Kidney epithelial cell (primary cell): Measurements from ENCODE around the gene SLAIN2. TPM values are rescaled to one million over a fixed set of nuclear protein-coding genes. Genes with fewer than 3 reads are reported as not detected.

Experiments
- DNase-seq: peaks from one replicate; pipeline ENCODE4 v3.0.0-alpha.2; 2010; ENCODE audit warnings: low read depth
- H3K27me3 ChIP-seq: 2 replicates; pipeline ENCODE4 v1.6.0; 2011; ENCODE audit warnings: low read length; ENCODE audit not compliant: control insufficient read depth, insufficient read depth
- H3K36me3 ChIP-seq: 2 replicates; pipeline ENCODE4 v1.5.1; 2011; ENCODE audit warnings: low read length; ENCODE audit not compliant: control insufficient read depth, insufficient read depth
- H3K4me3 ChIP-seq: 2 replicates; pipeline ENCODE4 v1.5.1; 2011; ENCODE audit warnings: low read depth, mild to moderate bottlenecking, control low read depth, low read length
- total RNA-seq: library from RNA; depleted of rRNA; stranded (reverse); fragments of >200 nt; gene quantifications from 2 replicates; pipeline ENCODE4 v1.2.3, GENCODE V29; 2015
- TF ChIP-seq, protein P1 (sequence below): IDR thresholded peaks from 2 replicates; pipeline ENCODE4 v1.5.1; 2011; ENCODE audit warnings: mild to moderate bottlenecking, moderate library complexity, low read length, control low read depth, inconsistent platforms; ENCODE audit not compliant: insufficient read depth, poor library complexity, severe bottlenecking

Gene SLAIN2
- total RNA-seq, 1 donor from 2014 or later, result 104 TPM

DNA sequence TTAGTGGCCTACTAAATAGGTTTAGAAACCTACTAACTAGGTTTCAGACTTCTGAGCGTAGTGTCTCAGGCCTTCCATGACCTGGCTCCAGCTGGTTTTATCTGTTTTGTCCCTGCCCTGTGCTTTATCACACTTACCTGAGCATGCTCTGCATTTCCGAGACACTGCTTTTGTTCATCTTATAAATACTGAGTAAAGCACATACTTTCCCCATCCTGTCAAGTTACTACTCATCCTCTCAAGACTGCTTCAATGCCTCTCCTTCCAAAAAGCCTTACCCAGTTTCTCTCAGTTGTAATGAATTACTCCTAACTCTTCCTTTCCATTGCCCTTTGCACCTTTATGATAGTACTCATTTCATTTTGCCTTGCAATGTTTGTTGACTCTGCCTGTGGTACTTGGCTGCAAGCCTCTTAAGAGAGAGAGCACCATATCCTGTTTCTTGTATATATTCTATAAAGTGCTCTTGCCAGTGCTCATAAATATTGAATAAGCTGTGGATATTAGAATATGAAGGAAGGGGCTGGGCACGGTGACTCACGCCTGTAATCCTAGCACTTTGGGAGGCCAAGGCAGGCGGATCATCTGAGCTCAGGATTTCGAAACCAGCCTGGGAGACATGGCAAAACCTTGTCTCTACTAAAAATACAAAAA is 34.4 kb downstream of the SLAIN2 start:
- TF ChIP-seq, protein P1, sequence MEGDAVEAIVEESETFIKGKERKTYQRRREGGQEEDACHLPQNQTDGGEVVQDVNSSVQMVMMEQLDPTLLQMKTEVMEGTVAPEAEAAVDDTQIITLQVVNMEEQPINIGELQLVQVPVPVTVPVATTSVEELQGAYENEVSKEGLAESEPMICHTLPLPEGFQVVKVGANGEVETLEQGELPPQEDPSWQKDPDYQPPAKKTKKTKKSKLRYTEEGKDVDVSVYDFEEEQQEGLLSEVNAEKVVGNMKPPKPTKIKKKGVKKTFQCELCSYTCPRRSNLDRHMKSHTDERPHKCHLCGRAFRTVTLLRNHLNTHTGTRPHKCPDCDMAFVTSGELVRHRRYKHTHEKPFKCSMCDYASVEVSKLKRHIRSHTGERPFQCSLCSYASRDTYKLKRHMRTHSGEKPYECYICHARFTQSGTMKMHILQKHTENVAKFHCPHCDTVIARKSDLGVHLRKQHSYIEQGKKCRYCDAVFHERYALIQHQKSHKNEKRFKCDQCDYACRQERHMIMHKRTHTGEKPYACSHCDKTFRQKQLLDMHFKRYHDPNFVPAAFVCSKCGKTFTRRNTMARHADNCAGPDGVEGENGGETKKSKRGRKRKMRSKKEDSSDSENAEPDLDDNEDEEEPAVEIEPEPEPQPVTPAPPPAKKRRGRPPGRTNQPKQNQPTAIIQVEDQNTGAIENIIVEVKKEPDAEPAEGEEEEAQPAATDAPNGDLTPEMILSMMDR, result no peak
- Histone ChIP-seq H3K36me3 (no peaks in the 10 kb centered on the region), H3K4me3 (no peak overlapping the region), H3K27me3 (no peaks in the 10 kb centered on the region)
- DNase-seq, result no peak

DNA sequence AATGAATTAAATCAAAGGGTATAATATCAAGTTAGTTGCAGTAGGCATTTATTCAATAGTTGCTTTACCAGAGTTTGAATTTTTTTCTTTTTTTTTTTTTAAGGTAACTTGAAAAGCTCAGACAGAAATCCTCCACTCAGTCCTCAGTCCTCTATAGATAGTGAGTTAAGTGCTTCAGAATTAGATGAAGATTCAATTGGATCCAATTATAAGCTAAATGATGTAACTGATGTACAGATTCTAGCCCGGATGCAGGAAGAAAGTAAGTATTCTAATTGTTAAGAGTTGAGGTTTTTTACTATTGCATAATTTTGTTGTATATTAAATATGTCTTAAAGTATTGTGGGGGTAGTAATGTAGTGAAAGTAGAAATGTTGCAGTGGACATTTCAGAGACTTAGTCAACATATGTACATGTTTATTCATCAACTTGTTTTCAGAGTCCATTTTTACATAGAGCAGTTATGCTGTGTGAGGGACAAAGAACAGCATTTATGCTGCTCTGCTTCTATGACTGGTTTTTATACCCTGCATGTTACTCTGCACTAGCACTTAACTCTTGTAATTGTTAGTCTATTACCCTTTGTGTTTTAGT is 38.4 kb downstream of the SLAIN2 start:
- no peaks in the 10 kb centered on the region for H3K27me3 ChIP-seq
- TF ChIP-seq, protein P1, result no peak
- DNase-seq, result no peak
- H3K4me3 ChIP-seq, result no peak overlapping the region
- no peaks in the 10 kb centered on the region for H3K36me3 ChIP-seq

- no peaks in the 10 kb centered on the region for H3K36me3 ChIP-seq
- no peak overlapping the region for H3K4me3 ChIP-seq
- DNase-seq, result no peak
- H3K27me3 ChIP-seq, result no peaks in the 10 kb centered on the region
- TF ChIP-seq, protein P1, result no peak
These were observed 39.3 kb downstream of the SLAIN2 start for GRCh38 chr4:48380583-48381167.

DNA sequence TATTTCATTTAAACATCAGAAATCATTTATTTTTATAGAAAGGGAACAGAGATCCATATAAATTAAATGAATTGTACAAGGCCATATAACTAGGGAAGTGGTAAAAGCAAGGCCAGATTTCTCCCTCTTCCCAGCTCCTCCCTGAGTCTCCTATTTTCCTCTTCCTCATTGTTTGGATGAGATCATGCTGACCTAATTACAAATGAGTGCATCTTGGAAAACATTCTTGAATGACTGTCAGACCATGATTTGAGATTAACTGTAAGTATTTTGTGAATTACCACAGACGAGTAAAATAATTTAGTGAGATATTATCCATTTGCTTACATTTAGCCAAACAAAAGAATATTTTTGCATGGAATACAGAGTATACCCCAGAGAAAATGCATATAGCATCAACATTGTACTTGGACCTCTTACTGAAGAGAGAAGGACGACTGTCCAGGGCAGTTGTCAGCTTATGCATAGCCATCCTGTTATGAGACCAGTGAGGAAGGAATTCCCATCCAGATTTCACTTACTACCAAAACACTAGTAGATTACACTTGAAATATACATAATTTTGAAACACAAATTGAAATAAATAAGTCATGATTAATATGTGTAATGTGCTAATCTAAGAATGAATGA is 47.3 kb downstream of the SLAIN2 start:
- DNase-seq, result no peak
- H3K36me3 ChIP-seq, result no peaks in the 10 kb centered on the region
- no peak overlapping the region for H3K4me3 ChIP-seq
- TF ChIP-seq, protein P1, result no peak
- H3K27me3 ChIP-seq, result no peaks in the 10 kb centered on the region

- Histone ChIP-seq H3K36me3 (no peaks in the 10 kb centered on the region), H3K4me3 (no peak overlapping the region), H3K27me3 (no peaks in the 10 kb centered on the region)
- TF ChIP-seq, protein P1, result no peak
- no peak for DNase-seq
These were observed 54.7 kb downstream of the SLAIN2 start for GRCh38 chr4:48396043-48396442.
